ENCODE data around the gene CYP27A1. TPM values are rescaled to one million over a fixed set of nuclear protein-coding genes. Genes with fewer than 3 reads are reported as not detected.

The CYP27A1 gene
- total and polyA plus RNA-seq, 9 donors = 22.0 to 59.5 (median 34.4) TPM

GRCh38 chr2:218830526-218831306, 48.8 kb downstream of the CYP27A1 start:
- H3K27ac ChIP-seq = no peak overlapping the region
- intact Hi-C loops (cut with DNase I) = no loop called here
- 25 to 37% (median 26%) methylated on average over 3 of the region's 3 CpGs for WGBS, 3 donors
- no peaks in the 10 kb centered on the region for H3K9me3 ChIP-seq
- TF ChIP-seq POLR2A (IDR thresholded peaks at IDR 0.05) (no peak), EP300 (IDR thresholded peaks at IDR 0.05) (no peak), CTCF (IDR thresholded peaks at IDR 0.05) (no peak)
- no peaks in the 10 kb centered on the region for H3K36me3 ChIP-seq
- DNase-seq = no peak
- H3K27me3 ChIP-seq = no peaks in the 10 kb centered on the region
- H3K4me3 ChIP-seq = no peak overlapping the region
- H3K4me1 ChIP-seq (ENCODE audit: insufficient read depth) = no peaks in the 10 kb centered on the region

GRCh38 chr2:218831378-218831990, 49.5 kb downstream of the CYP27A1 start, which contains the start of gene PRKAG3:
TSS of gene PRKAG3 (minus strand) at chr2:218831803.
- H3K27ac ChIP-seq = no peak within 1 kb of the TSS
- no peaks in the 10 kb centered on the region for H3K4me1 ChIP-seq (ENCODE audit: insufficient read depth)
- H3K27me3 ChIP-seq = no peaks in the 10 kb centered on the region
- no peak within 1 kb of the TSS for H3K4me3 ChIP-seq
- no peaks in the 10 kb centered on the region for H3K36me3 ChIP-seq
- intact Hi-C loops (cut with DNase I) = no loop called here
- no peaks in the 10 kb centered on the region for H3K9me3 ChIP-seq
- TF ChIP-seq CTCF (IDR thresholded peaks at IDR 0.05) (no peak), EP300 (IDR thresholded peaks at IDR 0.05) (no peak), POLR2A (IDR thresholded peaks at IDR 0.05) (no peak)
- DNase-seq = no peak
- 55 to 65% (median 65%) methylated on average over 18 of the region's 18 CpGs for WGBS, 3 donors

- Histone ChIP-seq H3K4me3 (no peak overlapping the region), H3K9me3 (peaks cover 0 to 3% of the 10 kb centered on the region in 2 donors), H3K27ac (no peak overlapping the region), H3K27me3 (no peaks in the 10 kb centered on the region), H3K4me1 (ENCODE audit: insufficient read depth) (no peaks in the 10 kb centered on the region), H3K36me3 (no peaks in the 10 kb centered on the region)
- 76 to 97% (median 77%) methylated on average over 3 of the region's 3 CpGs for WGBS, 3 donors
- TF ChIP-seq POLR2A (IDR thresholded peaks at IDR 0.05) (no peak), CTCF (IDR thresholded peaks at IDR 0.05) (no peak), EP300 (IDR thresholded peaks at IDR 0.05) (no peak)
- intact Hi-C loops (cut with DNase I) = no loop called here
- DNase-seq = no peak
Observed at GRCh38 chr2:218832081-218832480, 50.1 kb downstream of the CYP27A1 start.

- H3K27me3 ChIP-seq = no peaks in the 10 kb centered on the region
- TF ChIP-seq POLR2A (IDR thresholded peaks at IDR 0.05) (no peak), CTCF (IDR thresholded peaks at IDR 0.05) (no peak), EP300 (IDR thresholded peaks at IDR 0.05) (no peak)
- WGBS, 3 donors = 37 to 40% (median 39%) methylated on average over 3 of the region's 3 CpGs
- intact Hi-C loops (cut with DNase I) = no loop called here
- no peaks in the 10 kb centered on the region for H3K4me1 ChIP-seq (ENCODE audit: insufficient read depth)
- no peak overlapping the region for H3K4me3 ChIP-seq
- no peak overlapping the region for H3K27ac ChIP-seq
- no peaks in the 10 kb centered on the region for H3K36me3 ChIP-seq
- H3K9me3 ChIP-seq = peaks cover 0 to 7% of the 10 kb centered on the region in 2 donors
- DNase-seq = no peak
Observed at GRCh38 chr2:218832520-218832919, 50.6 kb downstream of the CYP27A1 start.
